HEK293T (cell line): ENCODE measurements around the gene HNRNPAB.
A peak's percentile ranks its signal among the peaks of the same experiment; 100 is the strongest.

ENCODE experiments used
- BHLHE40 ChIP-seq: fragments of 450-650 bp; IDR thresholded peaks from 2 replicates; pipeline ENCODE4 v1.6.1; 2016; ENCODE audit warnings: mild to moderate bottlenecking, moderate library complexity, borderline replicate concordance
- CTBP1 ChIP-seq: fragments of 450-650 bp; IDR thresholded peaks from 2 replicates; pipeline ENCODE4 v1.6.1; 2016; ENCODE audit warnings: borderline replicate concordance
- ELF4 ChIP-seq: fragments of 450-650 bp; IDR thresholded peaks from 2 replicates; pipeline ENCODE4 v1.6.1; 2017; ENCODE audit warnings: antibody characterized with exemption
- FOXK2 ChIP-seq: fragments of 450-650 bp; IDR thresholded peaks from 2 replicates; pipeline ENCODE4 v1.6.1; 2016; ENCODE audit warnings: mild to moderate bottlenecking
- FOXM1 ChIP-seq: fragments of 450-650 bp; IDR thresholded peaks from 2 replicates; pipeline ENCODE4 v1.6.1; 2017; ENCODE audit warnings: mild to moderate bottlenecking, borderline replicate concordance
- HDGF ChIP-seq: fragments of 450-650 bp; IDR thresholded peaks from 2 replicates; pipeline ENCODE4 v1.6.1; 2017; ENCODE audit warnings: antibody characterized with exemption, borderline replicate concordance
- L3MBTL2 ChIP-seq: fragments of 450-650 bp; conservative IDR thresholded peaks from 2 replicates; pipeline ENCODE4 v1.6.1; 2016; ENCODE audit warnings: mild to moderate bottlenecking
- LEF1 ChIP-seq: fragments of 450-650 bp; IDR thresholded peaks from 2 replicates; pipeline ENCODE4 v1.6.1; 2017; ENCODE audit warnings: mild to moderate bottlenecking, borderline replicate concordance
- NFRKB ChIP-seq: fragments of 450-650 bp; IDR thresholded peaks from 2 replicates; pipeline ENCODE4 v1.6.1; 2016; ENCODE audit warnings: mild to moderate bottlenecking, moderate library complexity
- PKNOX1 ChIP-seq: fragments of 450-650 bp; IDR thresholded peaks from 2 replicates; pipeline ENCODE4 v1.6.1; 2016
- SP1 ChIP-seq: fragments of 450-650 bp; IDR thresholded peaks from 2 replicates; pipeline ENCODE4 v1.6.1; 2017
- SUZ12 ChIP-seq: fragments of 450-650 bp; IDR thresholded peaks from 2 replicates; pipeline ENCODE4 v1.6.1; 2016; ENCODE audit warnings: mild to moderate bottlenecking
- TARDBP ChIP-seq: fragments of 450-650 bp; IDR thresholded peaks from 2 replicates; pipeline ENCODE4 v1.6.1; 2016
- ZNF384 ChIP-seq: fragments of 450-650 bp; IDR thresholded peaks from 2 replicates; pipeline ENCODE4 v1.6.1; 2016

GRCh38 chr5:178163772-178164735 is 40.3 kb upstream of the HNRNPAB start:
- TF ChIP-seq CTBP1: no peak
- TF ChIP-seq SUZ12: no peak
- no peak for TF ChIP-seq NFRKB
- TF ChIP-seq ELF4: no peak
- no peak for TF ChIP-seq BHLHE40
- no peak for TF ChIP-seq LEF1
- TF ChIP-seq SP1: no peak
- no peak for TF ChIP-seq HDGF
- peak; percentile 77 for TF ChIP-seq L3MBTL2
- TF ChIP-seq PKNOX1: peak; percentile 76
- no peak for TF ChIP-seq TARDBP
- TF ChIP-seq FOXM1: no peak
- TF ChIP-seq FOXK2: no peak
- TF ChIP-seq ZNF384: no peak
